ENCODE measurements around the gene STXBP6. TPM values are rescaled to one million over a fixed set of nuclear protein-coding genes. Genes with fewer than 3 reads are reported as not detected.
"Not testable (repeated sequence)": the region's sequence is repeated elsewhere in the genome, so short reads cannot be mapped to it uniquely, and the experiment has no call there.

Gene STXBP6
- total RNA-seq, 2 experiments from 2014 or later, result not detected

GRCh38 chr14:24839617-24840203, 210.2 kb downstream of the STXBP6 start:
- H3K27me3 ChIP-seq (ENCODE audit: control insufficient read depth in 1 of 2, insufficient read depth in 2 of 2, low read length in 2 of 2), result no peaks in the 10 kb centered on the region
- Mint-ChIP-seq H3K27me3 (peaks cover 11% of the 10 kb centered on the region), H3K27ac (no peak overlapping the region), H3K9me3 (no peaks in the 10 kb centered on the region), H3K36me3 (ENCODE audit: low read depth) (no peaks in the 10 kb centered on the region), H3K4me3 (no peak overlapping the region), H3K4me1 (ENCODE audit: low read depth) (no peaks in the 10 kb centered on the region)
- no peak for TF ChIP-seq CTCF (IDR thresholded peaks at IDR 0.05)
- POLR2A ChIA-PET, result no interaction called here
- no peaks in the 10 kb centered on the region for H3K4me1 ChIP-seq (ENCODE audit: insufficient read depth, low read length)
- ATAC-seq (ENCODE audit: poor library complexity) (no peak), DNase-seq (no peak)
- no peak overlapping the region for H3K4me3 ChIP-seq (ENCODE audit: low read length)
- H3K27ac ChIP-seq (ENCODE audit: low read depth in 1 of 2, low read length in 2 of 2), result no peak overlapping the region
- no peaks in the 10 kb centered on the region for H3K36me3 ChIP-seq (ENCODE audit: insufficient read depth, low read length)
- intact Hi-C loops (cut with DNase I, micrococcal nuclease), result no loop called here
- CTCF ChIA-PET, result no interaction called here
- H3K9me3 ChIP-seq (ENCODE audit: control insufficient read depth in 1 of 2, insufficient read depth in 1 of 2, low read length in 2 of 2), result no peaks in the 10 kb centered on the region

- Histone ChIP-seq H3K9me3 (ENCODE audit: control insufficient read depth in 1 of 2, insufficient read depth in 1 of 2, low read length in 2 of 2) (no peaks in the 10 kb centered on the region), H3K27me3 (ENCODE audit: control insufficient read depth in 1 of 2, insufficient read depth in 2 of 2, low read length in 2 of 2) (no peaks in the 10 kb centered on the region), H3K27ac (ENCODE audit: low read depth in 1 of 2, low read length in 2 of 2) (no peak overlapping the region), H3K4me3 (ENCODE audit: low read length) (no peak overlapping the region), H3K4me1 (ENCODE audit: insufficient read depth, low read length) (no peaks in the 10 kb centered on the region), H3K36me3 (ENCODE audit: insufficient read depth, low read length) (no peaks in the 10 kb centered on the region)
- H3K9me3 Mint-ChIP-seq, result no peaks in the 10 kb centered on the region
- DNase-seq (no peak), ATAC-seq (ENCODE audit: poor library complexity) (no peak)
- H3K27ac Mint-ChIP-seq, result no peak overlapping the region
- H3K4me1 Mint-ChIP-seq (ENCODE audit: low read depth), result no peaks in the 10 kb centered on the region
- no peak for TF ChIP-seq CTCF (IDR thresholded peaks at IDR 0.05)
- no peak overlapping the region for H3K4me3 Mint-ChIP-seq
- ChIA-PET POLR2A (no interaction called here), CTCF (no interaction called here)
- H3K27me3 Mint-ChIP-seq, result peaks cover 15% of the 10 kb centered on the region
- H3K36me3 Mint-ChIP-seq (ENCODE audit: low read depth), result no peaks in the 10 kb centered on the region
- intact Hi-C loops (cut with DNase I, micrococcal nuclease), result no loop called here
Observed at GRCh38 chr14:24838945-24839616, 210.9 kb downstream of the STXBP6 start.

GRCh38 chr14:24837280-24838046, 212.5 kb downstream of the STXBP6 start:
- Mint-ChIP-seq H3K4me3 (no peak overlapping the region), H3K27ac (no peak overlapping the region), H3K36me3 (ENCODE audit: low read depth) (no peaks in the 10 kb centered on the region), H3K4me1 (ENCODE audit: low read depth) (no peaks in the 10 kb centered on the region), H3K9me3 (no peaks in the 10 kb centered on the region), H3K27me3 (peaks cover 23% of the 10 kb centered on the region)
- no peaks in the 10 kb centered on the region for H3K4me1 ChIP-seq (ENCODE audit: insufficient read depth, low read length)
- H3K36me3 ChIP-seq (ENCODE audit: insufficient read depth, low read length), result no peaks in the 10 kb centered on the region
- DNase-seq, result no peak
- H3K9me3 ChIP-seq (ENCODE audit: control insufficient read depth in 1 of 2, insufficient read depth in 1 of 2, low read length in 2 of 2), result no peaks in the 10 kb centered on the region
- H3K4me3 ChIP-seq (ENCODE audit: low read length), result no peak overlapping the region
- ChIA-PET CTCF (no interaction called here), POLR2A (no interaction called here)
- H3K27me3 ChIP-seq (ENCODE audit: control insufficient read depth in 1 of 2, insufficient read depth in 2 of 2, low read length in 2 of 2), result no peaks in the 10 kb centered on the region
- intact Hi-C loops (cut with DNase I, micrococcal nuclease), result no loop called here
- no peak for TF ChIP-seq CTCF (IDR thresholded peaks at IDR 0.05)
- H3K27ac ChIP-seq (ENCODE audit: low read depth in 1 of 2, low read length in 2 of 2), result no peak overlapping the region
- no peak for ATAC-seq (ENCODE audit: poor library complexity)

- CTCF ChIA-PET; H3K9me3 ChIP-seq (ENCODE audit: control insufficient read depth in 1 of 2, insufficient read depth in 1 of 2, low read length in 2 of 2); H3K4me3 Mint-ChIP-seq; H3K4me3 ChIP-seq (ENCODE audit: low read length); H3K36me3 Mint-ChIP-seq (ENCODE audit: low read depth); DNase-seq; H3K36me3 ChIP-seq (ENCODE audit: insufficient read depth, low read length); H3K27ac Mint-ChIP-seq; H3K27ac ChIP-seq (ENCODE audit: low read depth in 1 of 2, low read length in 2 of 2); H3K4me1 ChIP-seq (ENCODE audit: insufficient read depth, low read length); H3K9me3 Mint-ChIP-seq; intact Hi-C loops (cut with DNase I, micrococcal nuclease); POLR2A ChIA-PET; H3K4me1 Mint-ChIP-seq (ENCODE audit: low read depth); ATAC-seq (ENCODE audit: poor library complexity); H3K27me3 ChIP-seq (ENCODE audit: control insufficient read depth in 1 of 2, insufficient read depth in 2 of 2, low read length in 2 of 2): not testable (repeated sequence)
- H3K27me3 Mint-ChIP-seq, result peaks cover 25% of the 10 kb centered on the region
Observed at GRCh38 chr14:24836324-24836723, 213.6 kb downstream of the STXBP6 start.

Data from CD4-positive, alpha-beta T cell (primary cell).